Fibroblast of lung (primary cell): ENCODE data around the gene YTHDC1. TPM values are rescaled to one million over a fixed set of nuclear protein-coding genes. Genes with fewer than 3 reads are reported as not detected.

Experiments used
- DNase-seq, 2 donors: peaks; one replicate each; pipeline versions ENCODE4 v3.0.0 to v3.0.0-alpha.2; 2010; ENCODE audit warnings: low read depth in 2 of 2
- H2AFZ ChIP-seq: 2 replicates; pipeline ENCODE4 v1.5.1; 2012; ENCODE audit warnings: low read length, control low read depth, inconsistent platforms
- H3K27ac ChIP-seq: 2 replicates; pipeline ENCODE4 v1.5.1; 2011; ENCODE audit warnings: low read length, control low read depth; ENCODE audit not compliant: insufficient read depth
- H3K27me3 ChIP-seq: 2 replicates; pipeline ENCODE4 v1.5.1; 2011; ENCODE audit warnings: mild to moderate bottlenecking, low read length; ENCODE audit not compliant: control insufficient read depth, insufficient read depth
- H3K36me3 ChIP-seq: 2 replicates; pipeline ENCODE4 v1.5.1; 2011; ENCODE audit warnings: low read length; ENCODE audit not compliant: control insufficient read depth, insufficient read depth
- H3K4me1 ChIP-seq: 2 replicates; pipeline ENCODE4 v1.5.1; 2011; ENCODE audit warnings: low read length; ENCODE audit not compliant: control insufficient read depth, insufficient read depth; ENCODE audit errors: extremely low read depth
- H3K4me2 ChIP-seq: 2 replicates; pipeline ENCODE4 v1.5.1; 2011; ENCODE audit warnings: low read length, control low read depth; ENCODE audit not compliant: insufficient read depth; ENCODE audit errors: extremely low read depth
- H3K4me3 ChIP-seq, 4 experiments: fragments of 200-600 bp in 1 of 4; sonication (generic) in 1 of 4; replicated peaks in 1 of 4; 2 replicates each; pipeline ENCODE4 v1.5.1; 2011 to 2016; ENCODE audit warnings: low read length in 4 of 4, low read depth in 3 of 4, mild to moderate bottlenecking in 3 of 4, control low read depth in 2 of 4, inconsistent platforms in 1 of 4, mixed read lengths in 1 of 4; ENCODE audit not compliant: insufficient read depth in 1 of 4; ENCODE audit errors: control extremely low read depth in 1 of 4
- H3K79me2 ChIP-seq: 2 replicates; pipeline ENCODE4 v1.5.1; 2012; ENCODE audit warnings: mild to moderate bottlenecking, low read length, inconsistent platforms; ENCODE audit not compliant: control insufficient read depth, insufficient read depth
- H3K9ac ChIP-seq: 2 replicates; pipeline ENCODE4 v1.5.1; 2011; ENCODE audit warnings: mild to moderate bottlenecking, low read length, control low read depth; ENCODE audit not compliant: insufficient read depth
- H3K9me3 ChIP-seq: 2 replicates; pipeline ENCODE4 v1.5.1; 2012; ENCODE audit warnings: low read depth, low read length; ENCODE audit not compliant: control insufficient read depth, insufficient read depth
- H4K20me1 ChIP-seq: 2 replicates; pipeline ENCODE4 v1.5.1; 2011; ENCODE audit warnings: low read length; ENCODE audit not compliant: control insufficient read depth, insufficient read depth; ENCODE audit errors: extremely low read depth
- EZH2 ChIP-seq: IDR thresholded peaks from 2 replicates; pipeline ENCODE4 v1.5.1; 2012; ENCODE audit warnings: low read length, control low read depth, mild to moderate bottlenecking; ENCODE audit errors: missing control alignments
- polyA plus RNA-seq, 2 donors: library from polyadenylated mRNA; depleted of rRNA in 1 of 2; stranded (reverse) in 1 of 2; unstranded in 1 of 2; fragments of >200 nt; gene quantifications; 2 replicates each; pipeline ENCODE4 v1.2.1, GENCODE V29; 2011 to 2012; ENCODE audit warnings: missing spikeins in 1 of 2
- total RNA-seq: library from RNA; depleted of rRNA; stranded (reverse); fragments of >200 nt; gene quantifications from 2 replicates; pipeline ENCODE4 v1.2.1, GENCODE V29; 2014
- TF ChIP-seq, protein P1 (sequence below), 2 donors: IDR thresholded peaks in 1 of 2; conservative IDR thresholded peaks in 1 of 2; 1 replicate in 1 of 2; 2 replicates in 1 of 2; pipeline ENCODE4 v1.5.1; 2011 to 2012; ENCODE audit warnings: low read length in 2 of 2, control low read depth in 1 of 2, inconsistent platforms in 1 of 2, low read depth in 1 of 2, mild to moderate bottlenecking in 1 of 2

YTHDC1 gene
- total and polyA plus RNA-seq, 2 donors (not counting 1 experiment from before 2014, with no cell fraction given) = 34.6 to 47.6 TPM

DNA sequence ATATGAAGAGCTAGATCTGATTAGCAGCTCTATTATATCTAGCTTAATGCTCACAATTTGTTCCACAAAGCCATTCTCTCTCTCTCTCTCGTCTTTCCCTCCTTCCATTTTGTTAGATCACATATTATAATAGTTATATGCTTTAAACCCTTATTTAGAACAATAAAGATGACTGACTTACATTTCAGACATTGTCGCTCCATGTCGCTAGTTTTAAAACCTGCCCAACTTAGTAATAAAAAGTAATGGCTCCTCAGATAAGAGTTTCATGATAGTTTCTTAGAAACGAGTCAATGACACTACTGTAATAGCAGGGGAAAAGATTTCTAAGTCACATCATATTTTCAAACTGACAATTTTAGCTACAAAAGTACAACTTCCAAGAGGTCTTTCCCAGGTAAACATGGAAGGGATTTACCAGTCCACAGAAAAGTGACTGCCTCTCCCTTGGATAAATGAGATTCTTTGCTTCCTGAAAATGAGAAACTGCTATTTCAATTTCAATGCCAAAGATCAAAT lies 38.5 kb upstream of the YTHDC1 start:
- Histone ChIP-seq H4K20me1 (no peaks in the 10 kb centered on the region), H3K36me3 (no peaks in the 10 kb centered on the region), H3K9ac (no peak overlapping the region), H3K4me2 (no peak overlapping the region), H3K27ac (no peak overlapping the region), H2AFZ (no peak overlapping the region), H3K9me3 (no peaks in the 10 kb centered on the region), H3K4me1 (no peaks in the 10 kb centered on the region), H3K79me2 (no peaks in the 10 kb centered on the region), H3K4me3 (no peak overlapping the region), H3K27me3 (no peaks in the 10 kb centered on the region)
- TF ChIP-seq EZH2 = no peak
- TF ChIP-seq, protein P1, sequence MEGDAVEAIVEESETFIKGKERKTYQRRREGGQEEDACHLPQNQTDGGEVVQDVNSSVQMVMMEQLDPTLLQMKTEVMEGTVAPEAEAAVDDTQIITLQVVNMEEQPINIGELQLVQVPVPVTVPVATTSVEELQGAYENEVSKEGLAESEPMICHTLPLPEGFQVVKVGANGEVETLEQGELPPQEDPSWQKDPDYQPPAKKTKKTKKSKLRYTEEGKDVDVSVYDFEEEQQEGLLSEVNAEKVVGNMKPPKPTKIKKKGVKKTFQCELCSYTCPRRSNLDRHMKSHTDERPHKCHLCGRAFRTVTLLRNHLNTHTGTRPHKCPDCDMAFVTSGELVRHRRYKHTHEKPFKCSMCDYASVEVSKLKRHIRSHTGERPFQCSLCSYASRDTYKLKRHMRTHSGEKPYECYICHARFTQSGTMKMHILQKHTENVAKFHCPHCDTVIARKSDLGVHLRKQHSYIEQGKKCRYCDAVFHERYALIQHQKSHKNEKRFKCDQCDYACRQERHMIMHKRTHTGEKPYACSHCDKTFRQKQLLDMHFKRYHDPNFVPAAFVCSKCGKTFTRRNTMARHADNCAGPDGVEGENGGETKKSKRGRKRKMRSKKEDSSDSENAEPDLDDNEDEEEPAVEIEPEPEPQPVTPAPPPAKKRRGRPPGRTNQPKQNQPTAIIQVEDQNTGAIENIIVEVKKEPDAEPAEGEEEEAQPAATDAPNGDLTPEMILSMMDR (conservative IDR thresholded peaks at IDR 0.05 in 1 of 2, IDR thresholded peaks at IDR 0.05 in 1 of 2; ENCODE audit: low read depth in 1 of 2, low read length in 2 of 2) = no peak
- DNase-seq = no peak

DNA sequence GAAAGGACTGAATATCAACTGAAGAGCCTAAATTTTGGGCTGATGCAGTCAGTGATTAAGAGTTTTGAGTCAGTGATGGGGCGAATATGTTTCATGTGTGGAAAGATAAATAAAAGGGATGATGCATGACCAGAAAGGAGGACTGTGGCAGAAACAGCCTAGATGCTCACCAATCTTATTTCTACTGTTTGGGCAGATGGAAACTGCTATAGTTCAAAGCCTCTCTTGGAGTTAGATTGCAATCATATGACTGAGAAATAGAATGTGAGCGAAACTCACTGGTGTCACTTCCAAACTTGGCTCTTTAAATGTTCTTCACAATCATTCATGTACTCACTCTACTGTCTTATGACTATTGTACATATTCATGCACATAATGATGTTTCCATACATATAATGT lies 35.4 kb upstream of the YTHDC1 start:
- Histone ChIP-seq H3K4me1 (no peaks in the 10 kb centered on the region), H3K27me3 (no peaks in the 10 kb centered on the region), H3K27ac (no peak overlapping the region), H3K9ac (no peak overlapping the region), H3K79me2 (no peaks in the 10 kb centered on the region), H3K4me2 (no peak overlapping the region), H4K20me1 (no peaks in the 10 kb centered on the region), H3K4me3 (no peak overlapping the region), H3K9me3 (no peaks in the 10 kb centered on the region), H2AFZ (no peak overlapping the region), H3K36me3 (no peaks in the 10 kb centered on the region)
- no peak for DNase-seq
- TF ChIP-seq EZH2 = no peak
- TF ChIP-seq, protein P1 (conservative IDR thresholded peaks at IDR 0.05 in 1 of 2, IDR thresholded peaks at IDR 0.05 in 1 of 2; ENCODE audit: low read depth in 1 of 2, low read length in 2 of 2) = no peak

DNA sequence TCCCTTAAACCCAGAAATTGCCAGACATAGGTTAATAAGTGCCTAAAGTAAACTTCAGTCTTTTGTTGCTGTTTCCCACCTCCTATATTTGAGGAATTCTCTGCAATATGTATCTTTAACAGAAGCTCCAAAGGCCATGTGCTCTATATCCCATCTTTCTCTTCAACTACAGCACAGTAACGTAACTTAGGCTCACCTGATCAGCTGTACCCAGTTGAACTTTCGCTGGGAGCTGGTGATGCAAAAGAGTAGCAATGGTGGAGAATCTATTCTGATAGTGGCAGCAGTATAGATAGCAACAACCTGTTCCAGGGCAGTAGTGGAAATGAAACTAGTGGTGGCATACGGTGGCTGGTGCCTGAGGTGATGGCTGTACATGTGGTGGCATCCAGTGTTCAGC lies 33.2 kb upstream of the YTHDC1 start:
- DNase-seq = no peak
- Histone ChIP-seq H3K9ac (no peak overlapping the region), H3K27ac (no peak overlapping the region), H3K4me1 (no peaks in the 10 kb centered on the region), H3K9me3 (no peaks in the 10 kb centered on the region), H3K36me3 (no peaks in the 10 kb centered on the region), H3K4me2 (no peak overlapping the region), H3K4me3 (no peak overlapping the region), H2AFZ (no peak overlapping the region), H4K20me1 (no peaks in the 10 kb centered on the region), H3K79me2 (no peaks in the 10 kb centered on the region), H3K27me3 (no peaks in the 10 kb centered on the region)
- no peak for TF ChIP-seq EZH2
- TF ChIP-seq, protein P1 (conservative IDR thresholded peaks at IDR 0.05 in 1 of 2, IDR thresholded peaks at IDR 0.05 in 1 of 2; ENCODE audit: low read depth in 1 of 2, low read length in 2 of 2) = no peak
